ENCODE results near the gene SART3. TPM values are rescaled to one million over a fixed set of nuclear protein-coding genes. Genes with fewer than 3 reads are reported as not detected.

Gene SART3
- total and polyA plus RNA-seq, 2 of the 13 experiments (the other 11 are each of a cell fraction or from before 2014, with no cell fraction given) = 16.1 to 69.9 TPM

GRCh38 chr12:108562348-108563135 lies 1.6 kb upstream of the SART3 start, which contains the start of gene ISCU (continued):
- no peak for TF ChIP-seq CSRNP2 (CRISPR knock-in tag; conservative IDR thresholded peaks at IDR 0.05; ENCODE audit: low read depth)
- TF ChIP-seq PHF21A (CRISPR knock-in tag; IDR thresholded peaks at IDR 0.05) = peak; percentile 25; the same call in 1 of the 2 replicates
- TF ChIP-seq ZNF275 (CRISPR knock-in tag; IDR thresholded peaks at IDR 0.05; ENCODE audit: borderline replicate concordance) = peak; percentile 87; the same call in 1 of the 2 replicates
- TF ChIP-seq ZNF282 (IDR thresholded peaks at IDR 0.05; ENCODE audit: partially characterized antibody) = no peak
- TF ChIP-seq ATF7-NPFF (CRISPR knock-in tag; IDR thresholded peaks at IDR 0.05; ENCODE audit: low read depth) = 0 out of 2 replicates have a peak, but pooled peaks have one; percentile 63
- TF ChIP-seq ZNF230 (CRISPR knock-in tag; IDR thresholded peaks at IDR 0.05) = peak; percentile 75; the same call in 1 of the 2 replicates
- no peak for TF ChIP-seq CREBL2 (CRISPR knock-in tag; IDR thresholded peaks at IDR 0.05; ENCODE audit: borderline replicate concordance)
- peak; percentile 16; the same call in 1 of the 2 replicates for TF ChIP-seq ZFP90 (CRISPR knock-in tag; IDR thresholded peaks at IDR 0.05; ENCODE audit: borderline replicate concordance)
- peak; percentile 27; the same call in 1 of the 2 replicates for TF ChIP-seq BRCA1 (CRISPR knock-in tag; IDR thresholded peaks at IDR 0.05)
- TF ChIP-seq FUBP1 (CRISPR knock-in tag; IDR thresholded peaks at IDR 0.05; ENCODE audit: borderline replicate concordance) = no peak
- no peak for TF ChIP-seq CCDC6 (CRISPR knock-in tag; IDR thresholded peaks at IDR 0.05)
- no peak for TF ChIP-seq CBX5 (CRISPR knock-in tag; IDR thresholded peaks at IDR 0.05; ENCODE audit: borderline replicate concordance)
- no peak for TF ChIP-seq SSRP1 (CRISPR knock-in tag; IDR thresholded peaks at IDR 0.05)
- TF ChIP-seq, protein P1, sequence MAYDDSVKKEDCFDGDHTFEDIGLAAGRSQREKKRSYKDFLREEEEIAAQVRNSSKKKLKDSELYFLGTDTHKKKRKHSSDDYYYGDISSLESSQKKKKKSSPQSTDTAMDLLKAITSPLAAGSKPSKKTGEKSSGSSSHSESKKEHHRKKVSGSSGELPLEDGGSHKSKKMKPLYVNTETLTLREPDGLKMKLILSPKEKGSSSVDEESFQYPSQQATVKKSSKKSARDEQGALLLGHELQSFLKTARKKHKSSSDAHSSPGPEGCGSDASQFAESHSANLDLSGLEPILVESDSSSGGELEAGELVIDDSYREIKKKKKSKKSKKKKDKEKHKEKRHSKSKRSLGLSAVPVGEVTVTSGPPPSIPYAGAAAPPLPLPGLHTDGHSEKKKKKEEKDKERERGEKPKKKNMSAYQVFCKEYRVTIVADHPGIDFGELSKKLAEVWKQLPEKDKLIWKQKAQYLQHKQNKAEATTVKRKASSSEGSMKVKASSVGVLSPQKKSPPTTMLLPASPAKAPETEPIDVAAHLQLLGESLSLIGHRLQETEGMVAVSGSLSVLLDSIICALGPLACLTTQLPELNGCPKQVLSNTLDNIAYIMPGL (CRISPR knock-in tag; IDR thresholded peaks at IDR 0.05; ENCODE audit: borderline replicate concordance in 1 of 2, low read depth in 1 of 2) = peak; percentile 40 to 44; a peak in 2 of 4 replicates
- TF ChIP-seq HCFC1 (IDR thresholded peaks at IDR 0.05; ENCODE audit: low read depth, low read length) = peak; percentile 59
- TF ChIP-seq ZNF746 (CRISPR knock-in tag; IDR thresholded peaks at IDR 0.05) = peak; percentile 68
- TF ChIP-seq YEATS4 (CRISPR knock-in tag; IDR thresholded peaks at IDR 0.05; ENCODE audit: borderline replicate concordance) = no peak; the same call in 1 of the 2 replicates
- TF ChIP-seq, protein P2, sequence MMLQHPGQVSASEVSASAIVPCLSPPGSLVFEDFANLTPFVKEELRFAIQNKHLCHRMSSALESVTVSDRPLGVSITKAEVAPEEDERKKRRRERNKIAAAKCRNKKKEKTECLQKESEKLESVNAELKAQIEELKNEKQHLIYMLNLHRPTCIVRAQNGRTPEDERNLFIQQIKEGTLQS (CRISPR knock-in tag; IDR thresholded peaks at IDR 0.05) = no peak; the same call in 1 of the 2 replicates
- peak; percentile 49; the same call in 1 of the 2 replicates for TF ChIP-seq ZNF101 (CRISPR knock-in tag; IDR thresholded peaks at IDR 0.05; ENCODE audit: borderline replicate concordance, low read depth)

All from HepG2 (cell line).